Prostate gland (tissue), 2 donors: ENCODE results near the gene ETV6.

Experiments used
- POLR2A ChIP-seq: fragments of 450-650 bp; IDR thresholded peaks from one replicate; pipeline ENCODE4 v1.6.1; 2016; ENCODE audit warnings: antibody characterized with exemption, mild to moderate bottlenecking
- TF ChIP-seq, protein P1 (sequence below), 4 experiments: fragments of 200-600 bp in 2 of 4; fragments of 450-650 bp in 2 of 4; sonication (generic) in 2 of 4; IDR thresholded peaks; 1 replicate in 3 of 4; 2 replicates in 1 of 4; pipeline ENCODE4 v1.5.1; 2016 to 2019; ENCODE audit warnings: antibody characterized with exemption in 4 of 4, mild to moderate bottlenecking in 2 of 4, moderate library complexity in 2 of 4

DNA sequence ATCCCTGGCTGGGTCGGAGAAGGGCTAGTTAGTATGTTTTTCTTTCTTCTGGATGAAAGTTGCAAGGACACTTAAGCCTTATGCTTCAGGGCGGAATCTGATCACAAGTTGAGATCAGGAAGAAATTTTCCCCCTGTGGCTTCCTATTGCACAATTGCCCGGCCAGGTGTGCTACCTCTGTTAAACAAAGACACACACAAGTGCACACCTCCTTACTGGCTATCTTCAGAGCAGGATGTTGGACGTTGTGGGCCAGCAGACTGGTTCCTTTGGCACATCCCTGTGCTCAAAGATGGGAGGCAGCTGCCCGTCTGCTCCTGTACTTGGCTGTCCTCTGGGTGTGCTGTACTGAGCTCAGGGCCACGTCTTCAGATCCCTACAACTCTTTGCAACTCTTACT, 19.1 kb downstream of the ETV6 start:
- TF ChIP-seq, protein P1, sequence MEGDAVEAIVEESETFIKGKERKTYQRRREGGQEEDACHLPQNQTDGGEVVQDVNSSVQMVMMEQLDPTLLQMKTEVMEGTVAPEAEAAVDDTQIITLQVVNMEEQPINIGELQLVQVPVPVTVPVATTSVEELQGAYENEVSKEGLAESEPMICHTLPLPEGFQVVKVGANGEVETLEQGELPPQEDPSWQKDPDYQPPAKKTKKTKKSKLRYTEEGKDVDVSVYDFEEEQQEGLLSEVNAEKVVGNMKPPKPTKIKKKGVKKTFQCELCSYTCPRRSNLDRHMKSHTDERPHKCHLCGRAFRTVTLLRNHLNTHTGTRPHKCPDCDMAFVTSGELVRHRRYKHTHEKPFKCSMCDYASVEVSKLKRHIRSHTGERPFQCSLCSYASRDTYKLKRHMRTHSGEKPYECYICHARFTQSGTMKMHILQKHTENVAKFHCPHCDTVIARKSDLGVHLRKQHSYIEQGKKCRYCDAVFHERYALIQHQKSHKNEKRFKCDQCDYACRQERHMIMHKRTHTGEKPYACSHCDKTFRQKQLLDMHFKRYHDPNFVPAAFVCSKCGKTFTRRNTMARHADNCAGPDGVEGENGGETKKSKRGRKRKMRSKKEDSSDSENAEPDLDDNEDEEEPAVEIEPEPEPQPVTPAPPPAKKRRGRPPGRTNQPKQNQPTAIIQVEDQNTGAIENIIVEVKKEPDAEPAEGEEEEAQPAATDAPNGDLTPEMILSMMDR (IDR thresholded peaks at IDR 0.05), result no peak
- TF ChIP-seq POLR2A, result no peak
